Mesenchymal stem cell (in vitro differentiated cells and primary cell): ENCODE data around the gene SLC12A6.

Source experiments
- DNase-seq: peaks from one replicate; pipeline ENCODE4 v3.0.0-alpha.2; 2013
- H2AFZ ChIP-seq: one replicate; pipeline ENCODE4 v1.6.1; 2013; ENCODE audit warnings: low read depth, mild to moderate bottlenecking, control low read depth, inconsistent platforms, low read length, moderate library complexity
- H2AK5ac ChIP-seq: 2 replicates; pipeline ENCODE4 v1.6.1; 2013; ENCODE audit warnings: low read length, moderate library complexity, mild to moderate bottlenecking, inconsistent platforms; ENCODE audit not compliant: severe bottlenecking
- H2BK120ac ChIP-seq: one replicate; pipeline ENCODE4 v1.6.1; 2013; ENCODE audit warnings: low read depth, mild to moderate bottlenecking, inconsistent platforms, low read length, moderate library complexity
- H2BK12ac ChIP-seq, 2 experiments: one replicate each; pipeline ENCODE4 v1.6.1; 2013; ENCODE audit warnings: inconsistent platforms in 2 of 2, low read length in 2 of 2, mild to moderate bottlenecking in 2 of 2, moderate library complexity in 2 of 2, control low read depth in 1 of 2
- H2BK15ac ChIP-seq: one replicate; pipeline ENCODE4 v1.6.1; 2013; ENCODE audit warnings: mild to moderate bottlenecking, low read depth, inconsistent platforms; ENCODE audit not compliant: poor library complexity, severe bottlenecking
- H2BK5ac ChIP-seq: 2 replicates; pipeline ENCODE4 v1.6.1; 2013; ENCODE audit warnings: low read depth, mild to moderate bottlenecking, low read length, control low read depth, inconsistent platforms; ENCODE audit not compliant: poor library complexity, severe bottlenecking
- H3K14ac ChIP-seq, 2 experiments: one replicate each; pipeline ENCODE4 v1.6.1; 2013; ENCODE audit warnings: inconsistent platforms in 2 of 2, low read length in 2 of 2, control low read depth in 1 of 2, mild to moderate bottlenecking in 1 of 2, moderate library complexity in 1 of 2
- H3K18ac ChIP-seq, 2 experiments: one replicate each; pipeline ENCODE4 v1.6.1; 2013; ENCODE audit warnings: inconsistent platforms in 2 of 2, low read length in 2 of 2, control low read depth in 1 of 2, low read depth in 1 of 2, mild to moderate bottlenecking in 1 of 2
- H3K23ac ChIP-seq, 2 experiments: one replicate each; pipeline ENCODE4 v1.6.1; 2013; ENCODE audit warnings: inconsistent platforms in 2 of 2, low read length in 2 of 2, mild to moderate bottlenecking in 2 of 2, moderate library complexity in 2 of 2, control low read depth in 1 of 2
- H3K27ac ChIP-seq: 2 replicates; pipeline ENCODE4 v1.5.1; 2013; ENCODE audit warnings: mild to moderate bottlenecking, moderate library complexity, low read length, control low read depth, inconsistent platforms; ENCODE audit not compliant: poor library complexity, severe bottlenecking
- H3K27me3 ChIP-seq, 2 experiments: 2 replicates each; pipeline versions ENCODE4 v1.6.1 to v1.7.0; 2013; ENCODE audit warnings: low read length in 2 of 2, mild to moderate bottlenecking in 2 of 2, moderate library complexity in 2 of 2, control low read depth in 1 of 2, inconsistent platforms in 1 of 2; ENCODE audit not compliant: control insufficient read depth in 1 of 2, insufficient read depth in 1 of 2
- H3K36me3 ChIP-seq, 2 experiments: 2 replicates each; pipeline versions ENCODE4 v1.6.1 to v1.7.0; 2013; ENCODE audit warnings: low read length in 2 of 2, control low read depth in 1 of 2, inconsistent platforms in 1 of 2, low read depth in 1 of 2, mild to moderate bottlenecking in 1 of 2; ENCODE audit not compliant: insufficient read depth in 2 of 2, control insufficient read depth in 1 of 2
- H3K4ac ChIP-seq, 2 experiments: one replicate each; pipeline ENCODE4 v1.6.1; 2013; ENCODE audit warnings: inconsistent platforms in 2 of 2, low read length in 2 of 2, mild to moderate bottlenecking in 2 of 2, moderate library complexity in 2 of 2, control low read depth in 1 of 2, low read depth in 1 of 2
- H3K4me1 ChIP-seq: 2 replicates; pipeline ENCODE4 v1.6.1; 2013; ENCODE audit warnings: low read depth, low read length, control low read depth; ENCODE audit not compliant: control insufficient read depth, insufficient read depth
- H3K4me2 ChIP-seq: 2 replicates; pipeline ENCODE4 v1.6.1; 2013; ENCODE audit warnings: low read length, mild to moderate bottlenecking, inconsistent platforms; ENCODE audit not compliant: poor library complexity, severe bottlenecking
- H3K4me3 ChIP-seq, 2 experiments: 2 replicates each; pipeline versions ENCODE4 v1.5.1 to v1.7.0; 2013; ENCODE audit warnings: low read length in 2 of 2, mild to moderate bottlenecking in 2 of 2, control low read depth in 1 of 2, low read depth in 1 of 2; ENCODE audit not compliant: insufficient read depth in 1 of 2
- H3K79me1 ChIP-seq: replicated peaks from 2 replicates; pipeline ENCODE4 v1.6.1; 2013; ENCODE audit warnings: mild to moderate bottlenecking, control low read depth, low read length, inconsistent platforms; ENCODE audit not compliant: poor library complexity, severe bottlenecking
- H3K9ac ChIP-seq: 2 replicates; pipeline ENCODE4 v1.7.0; 2013; ENCODE audit warnings: mild to moderate bottlenecking, low read length, moderate library complexity
- H3K9me3 ChIP-seq: 2 replicates; pipeline ENCODE4 v1.7.0; 2013; ENCODE audit warnings: mild to moderate bottlenecking, low read length; ENCODE audit not compliant: control insufficient read depth
- H4K8ac ChIP-seq: one replicate; pipeline ENCODE4 v1.6.1; 2013; ENCODE audit warnings: inconsistent platforms, mild to moderate bottlenecking, low read length, moderate library complexity
- H4K91ac ChIP-seq: one replicate; pipeline ENCODE4 v1.6.1; 2013; ENCODE audit warnings: mild to moderate bottlenecking, low read length, inconsistent platforms
- WGBS: methylation state at CpG from one replicate; pipeline ENCODE4 v1.1.7; 2013; ENCODE audit warnings: mixed read lengths; 5-methylcytosine and 5-hydroxymethylcytosine counted together

SLC12A6 gene

DNA sequence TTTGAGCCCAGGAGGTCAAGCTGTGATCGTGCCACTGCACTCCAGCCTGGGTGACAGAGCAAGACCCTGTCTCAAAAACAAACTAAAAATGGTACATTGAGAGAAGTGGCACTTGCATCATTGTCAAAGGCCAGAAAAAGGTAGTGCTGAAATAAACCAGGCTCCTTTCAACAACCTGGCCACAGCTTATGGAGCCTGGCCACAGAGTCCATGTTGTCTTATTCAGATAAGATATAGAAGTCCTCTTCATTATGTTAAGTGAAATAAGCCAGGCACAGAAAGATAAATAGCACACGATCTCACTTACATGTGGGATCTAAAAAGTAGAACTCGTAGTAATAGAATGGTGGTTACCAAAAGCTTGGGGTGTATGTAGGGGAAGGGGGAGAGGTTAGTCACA, 78.0 kb downstream of the SLC12A6 start:
- H3K4me3 ChIP-seq, result no peak overlapping the region
- no peak overlapping the region for H3K9ac ChIP-seq
- no peak overlapping the region for H2BK15ac ChIP-seq
- H3K14ac ChIP-seq, result no peak overlapping the region
- no peak overlapping the region for H2BK120ac ChIP-seq
- no peak overlapping the region for H2BK12ac ChIP-seq
- peaks cover 6 to 41% of the 10 kb centered on the region in 2 experiments for H3K36me3 ChIP-seq
- no peak overlapping the region for H2AK5ac ChIP-seq
- no peak overlapping the region for H3K4me2 ChIP-seq
- no peak overlapping the region for H3K4ac ChIP-seq
- no peak overlapping the region for H2BK5ac ChIP-seq
- no peaks in the 10 kb centered on the region for H3K9me3 ChIP-seq
- H3K23ac ChIP-seq, result no peak overlapping the region
- H2AFZ ChIP-seq, result no peak overlapping the region
- peaks cover 2% of the 10 kb centered on the region for H3K79me1 ChIP-seq
- H3K4me1 ChIP-seq, result no peaks in the 10 kb centered on the region
- no peaks in the 10 kb centered on the region for H3K27me3 ChIP-seq
- no peak overlapping the region for H4K91ac ChIP-seq
- WGBS, result 96% methylated on average over 3 of the region's 3 CpGs
- no peak overlapping the region for H3K27ac ChIP-seq
- H3K18ac ChIP-seq, result no peak overlapping the region
- no peak overlapping the region for H4K8ac ChIP-seq
- no peak for DNase-seq

DNA sequence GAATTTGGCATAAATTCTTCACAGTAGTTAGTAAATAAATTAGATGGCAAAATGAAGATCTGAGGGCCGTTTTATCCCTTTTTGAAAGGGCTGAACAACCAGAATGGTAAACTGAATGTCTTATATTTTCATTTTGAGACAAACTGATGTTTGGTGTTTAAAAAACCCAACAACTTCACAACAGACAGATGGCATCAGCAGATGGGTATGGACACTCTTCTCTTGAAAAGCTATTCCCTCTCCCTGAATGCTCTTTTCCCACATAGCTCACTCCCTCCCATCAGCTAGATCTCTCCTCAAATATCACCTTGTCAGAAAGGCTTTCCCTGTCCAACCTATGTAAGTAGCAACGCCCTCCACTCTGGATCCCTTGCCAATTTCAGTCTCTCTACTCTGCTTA, 79.4 kb downstream of the SLC12A6 start:
- no peak overlapping the region for H3K4me2 ChIP-seq
- no peak overlapping the region for H3K27ac ChIP-seq

DNA sequence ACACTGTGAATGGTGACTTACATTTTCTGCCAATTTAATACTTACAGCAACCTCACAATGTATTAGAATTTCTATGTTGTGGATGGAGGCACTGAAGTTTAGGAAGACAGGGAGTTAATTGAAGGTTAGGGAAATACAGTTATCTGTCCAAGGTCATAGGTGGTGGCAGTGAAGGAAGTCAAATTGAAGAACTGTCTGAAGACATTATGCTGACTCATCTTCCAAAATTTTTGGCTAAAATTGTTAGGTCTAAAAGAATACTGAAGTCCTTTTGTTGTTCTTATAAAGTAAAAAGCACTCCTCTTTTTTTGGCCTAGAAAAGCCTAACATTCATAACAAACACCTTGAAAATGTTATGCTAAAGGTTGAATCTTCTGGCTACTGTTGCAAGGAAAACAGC, 85.0 kb downstream of the SLC12A6 start:
- H3K23ac ChIP-seq, result no peak overlapping the region
- H3K4me1 ChIP-seq, result no peaks in the 10 kb centered on the region
- H4K91ac ChIP-seq, result no peak overlapping the region
- H3K4me3 ChIP-seq, result no peak overlapping the region
- no peak overlapping the region for H3K4ac ChIP-seq
- no peak overlapping the region for H2BK12ac ChIP-seq
- H2BK5ac ChIP-seq, result no peak overlapping the region
- no peak overlapping the region for H3K14ac ChIP-seq
- H2BK15ac ChIP-seq, result no peak overlapping the region
- H3K4me2 ChIP-seq, result no peak overlapping the region
- no peak overlapping the region for H2AFZ ChIP-seq
- no peak overlapping the region for H3K27ac ChIP-seq
- H3K27me3 ChIP-seq, result no peaks in the 10 kb centered on the region
- no peak overlapping the region for H3K9ac ChIP-seq
- H2AK5ac ChIP-seq, result no peak overlapping the region
- no peak for DNase-seq
- H3K18ac ChIP-seq, result no peak overlapping the region
- H3K9me3 ChIP-seq, result no peaks in the 10 kb centered on the region
- H3K36me3 ChIP-seq, result peaks cover 3 to 93% of the 10 kb centered on the region in 2 experiments
- H3K79me1 ChIP-seq, result no peaks in the 10 kb centered on the region
- no peak overlapping the region for H2BK120ac ChIP-seq
- no peak overlapping the region for H4K8ac ChIP-seq

More for the DNA sequence above, 79.4 kb downstream of the SLC12A6 start:
- no peak for DNase-seq
- peaks cover 6 to 55% of the 10 kb centered on the region in 2 experiments for H3K36me3 ChIP-seq
- no peak overlapping the region for H2BK12ac ChIP-seq
- no peak overlapping the region for H4K8ac ChIP-seq
- H3K4me1 ChIP-seq, result no peaks in the 10 kb centered on the region
- H2BK5ac ChIP-seq, result no peak overlapping the region
- H3K4ac ChIP-seq, result no peak overlapping the region
- no peak overlapping the region for H4K91ac ChIP-seq
- H2BK120ac ChIP-seq, result no peak overlapping the region
- no peak overlapping the region for H2AFZ ChIP-seq
- no peak overlapping the region for H2BK15ac ChIP-seq
- H3K9ac ChIP-seq, result no peak overlapping the region
- no peaks in the 10 kb centered on the region for H3K9me3 ChIP-seq
- H3K79me1 ChIP-seq, result peaks cover 2% of the 10 kb centered on the region
- WGBS, result 89% methylated on average over 2 of the region's 2 CpGs
- H2AK5ac ChIP-seq, result no peak overlapping the region
- H3K18ac ChIP-seq, result no peak overlapping the region
- H3K23ac ChIP-seq, result no peak overlapping the region
- no peaks in the 10 kb centered on the region for H3K27me3 ChIP-seq
- H3K4me3 ChIP-seq, result no peak overlapping the region
- no peak overlapping the region for H3K14ac ChIP-seq

DNA sequence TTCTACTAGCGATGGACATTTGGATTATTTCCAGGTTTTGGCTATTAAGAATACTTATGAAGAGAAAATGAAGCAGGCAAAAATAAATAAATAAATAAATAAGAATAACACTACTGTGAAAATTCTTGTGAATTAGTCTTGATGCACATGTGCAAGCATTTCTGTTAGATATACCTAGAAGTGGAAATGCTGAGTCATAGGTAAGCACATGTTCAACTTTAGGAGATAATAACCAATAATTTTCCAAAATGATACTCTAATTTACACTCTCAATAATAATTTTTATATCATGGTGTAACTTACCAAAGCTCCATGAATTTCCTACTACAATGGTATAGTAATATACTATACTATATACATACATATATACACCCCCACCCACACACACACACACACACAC, 89.4 kb downstream of the SLC12A6 start:
- H2BK15ac ChIP-seq, result no peak overlapping the region
- peaks cover 3 to 84% of the 10 kb centered on the region in 2 experiments for H3K36me3 ChIP-seq
- no peaks in the 10 kb centered on the region for H3K4me1 ChIP-seq
- no peak for DNase-seq
- no peak overlapping the region for H3K4me2 ChIP-seq
- no peak overlapping the region for H3K23ac ChIP-seq
- H3K79me1 ChIP-seq, result peaks cover 2% of the 10 kb centered on the region
- no peaks in the 10 kb centered on the region for H3K27me3 ChIP-seq
- no peak overlapping the region for H3K4ac ChIP-seq
- no peaks in the 10 kb centered on the region for H3K9me3 ChIP-seq
- H3K4me3 ChIP-seq, result no peak overlapping the region
- H2BK12ac ChIP-seq, result no peak overlapping the region
- no peak overlapping the region for H4K8ac ChIP-seq
- H2BK5ac ChIP-seq, result no peak overlapping the region
- H3K27ac ChIP-seq, result no peak overlapping the region
- no peak overlapping the region for H2BK120ac ChIP-seq
- H2AK5ac ChIP-seq, result no peak overlapping the region
- no CpG with 5 or more reads among the region's 1 CpG for WGBS
- no peak overlapping the region for H3K14ac ChIP-seq
- H4K91ac ChIP-seq, result no peak overlapping the region
- H3K18ac ChIP-seq, result no peak overlapping the region
- H2AFZ ChIP-seq, result no peak overlapping the region
- no peak overlapping the region for H3K9ac ChIP-seq
